GM19193 (cell line): ENCODE data around the gene PJA1.

ENCODE experiments used
- POLR2A ChIP-seq: IDR thresholded peaks from 4 replicates; pipeline ENCODE4 v1.6.1; 2011; ENCODE audit not compliant: insufficient read depth, insufficient read length; ENCODE audit errors: extremely low read depth

PJA1 gene

GRCh38 chrX:69116077-69116476 is 49.2 kb downstream of the PJA1 start:
- TF ChIP-seq POLR2A: no peak

- no peak for TF ChIP-seq POLR2A
Measured at GRCh38 chrX:69113723-69114122, 51.5 kb downstream of the PJA1 start.
